C4-2B (cell line): ENCODE measurements around the gene EXOC3L2.

Experiments used
- H3K27ac ChIP-seq: fragments of 450-650 bp; 2 replicates; pipeline ENCODE4 v1.5.1; 2017
- ZFX ChIP-seq: fragments of 450-650 bp; IDR thresholded peaks from 2 replicates; pipeline ENCODE4 v1.6.1; 2017
- TF ChIP-seq, protein P1 (sequence below): fragments of 450-650 bp; conservative IDR thresholded peaks from 2 replicates; pipeline ENCODE4 v1.5.1; 2017; ENCODE audit warnings: mild to moderate bottlenecking

Gene EXOC3L2

DNA sequence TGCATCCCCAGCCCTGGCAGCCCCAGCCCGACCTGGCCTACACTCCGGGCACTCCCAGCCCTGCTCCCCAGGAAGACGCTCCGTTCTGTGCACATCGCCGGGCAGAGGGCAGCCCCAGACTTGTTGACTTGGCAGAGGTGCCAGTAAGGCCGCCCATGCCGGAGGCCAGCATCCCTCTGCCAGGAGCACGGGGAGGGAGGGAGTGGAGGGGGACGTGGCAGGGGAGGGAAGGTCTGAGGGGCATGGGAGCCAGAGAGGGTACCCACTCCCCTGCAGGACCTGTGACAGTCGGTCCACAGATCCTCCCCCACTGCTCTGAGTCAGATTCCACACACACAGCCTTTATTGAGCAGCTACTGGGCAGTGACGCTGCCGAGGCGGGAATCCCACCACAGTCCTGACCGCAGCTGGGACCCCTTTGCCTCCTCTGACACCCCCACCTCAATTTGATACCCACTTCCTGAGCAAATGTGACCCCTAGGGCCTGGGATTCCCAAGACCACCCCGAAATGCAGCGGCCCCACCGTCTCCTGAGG, 82.5 kb downstream of the EXOC3L2 start:
- no peak overlapping the region for H3K27ac ChIP-seq
- no peak for TF ChIP-seq ZFX
- TF ChIP-seq, protein P1, sequence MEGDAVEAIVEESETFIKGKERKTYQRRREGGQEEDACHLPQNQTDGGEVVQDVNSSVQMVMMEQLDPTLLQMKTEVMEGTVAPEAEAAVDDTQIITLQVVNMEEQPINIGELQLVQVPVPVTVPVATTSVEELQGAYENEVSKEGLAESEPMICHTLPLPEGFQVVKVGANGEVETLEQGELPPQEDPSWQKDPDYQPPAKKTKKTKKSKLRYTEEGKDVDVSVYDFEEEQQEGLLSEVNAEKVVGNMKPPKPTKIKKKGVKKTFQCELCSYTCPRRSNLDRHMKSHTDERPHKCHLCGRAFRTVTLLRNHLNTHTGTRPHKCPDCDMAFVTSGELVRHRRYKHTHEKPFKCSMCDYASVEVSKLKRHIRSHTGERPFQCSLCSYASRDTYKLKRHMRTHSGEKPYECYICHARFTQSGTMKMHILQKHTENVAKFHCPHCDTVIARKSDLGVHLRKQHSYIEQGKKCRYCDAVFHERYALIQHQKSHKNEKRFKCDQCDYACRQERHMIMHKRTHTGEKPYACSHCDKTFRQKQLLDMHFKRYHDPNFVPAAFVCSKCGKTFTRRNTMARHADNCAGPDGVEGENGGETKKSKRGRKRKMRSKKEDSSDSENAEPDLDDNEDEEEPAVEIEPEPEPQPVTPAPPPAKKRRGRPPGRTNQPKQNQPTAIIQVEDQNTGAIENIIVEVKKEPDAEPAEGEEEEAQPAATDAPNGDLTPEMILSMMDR: no peak
